OCI-LY1 (cell line): ENCODE results near the gene ANO6.

Source experiments
- H2AFZ ChIP-seq: fragments of 200-600 bp; sonication (generic), shearing (Covaris generic); 2 replicates; pipeline ENCODE4 v1.6.0; 2014; ENCODE audit warnings: antibody characterized with exemption, mild to moderate bottlenecking, low read length
- H3F3A ChIP-seq: fragments of 200-600 bp; sonication (generic), shearing (Covaris generic); 2 replicates; pipeline ENCODE4 v1.6.0; 2014; ENCODE audit warnings: mild to moderate bottlenecking, antibody characterized with exemption, low read length, moderate library complexity; ENCODE audit not compliant: insufficient read depth
- H3K27ac ChIP-seq: fragments of 200-600 bp; sonication (generic); 2 replicates; pipeline ENCODE4 v1.5.1; 2014; ENCODE audit warnings: low read length, mixed run types, mild to moderate bottlenecking, low read depth; ENCODE audit not compliant: poor library complexity, severe bottlenecking
- H3K27me3 ChIP-seq: fragments of 200-600 bp; sonication (generic); 2 replicates; pipeline ENCODE4 v1.6.0; 2014; ENCODE audit warnings: antibody characterized with exemption, mild to moderate bottlenecking, low read length, moderate library complexity; ENCODE audit not compliant: insufficient read depth
- H3K36me3 ChIP-seq: fragments of 200-600 bp; sonication (generic); 2 replicates; pipeline ENCODE4 v1.6.1; 2014; ENCODE audit warnings: mild to moderate bottlenecking, antibody characterized with exemption, low read length, moderate library complexity, mixed read lengths; ENCODE audit not compliant: insufficient read depth
- H3K4me1 ChIP-seq: fragments of 200-600 bp; sonication (generic); 2 replicates; pipeline ENCODE4 v1.5.1; 2014; ENCODE audit warnings: mild to moderate bottlenecking, low read length, moderate library complexity; ENCODE audit not compliant: insufficient read depth, severe bottlenecking
- H3K4me2 ChIP-seq: fragments of 200-600 bp; sonication (generic), shearing (Covaris generic); 2 replicates; pipeline ENCODE4 v1.6.1; 2014; ENCODE audit warnings: low read length
- H3K4me3 ChIP-seq: fragments of 200-600 bp; sonication (generic); 2 replicates; pipeline ENCODE4 v1.5.1; 2014; ENCODE audit warnings: low read length, low read depth, mild to moderate bottlenecking, mixed read lengths; ENCODE audit not compliant: poor library complexity, severe bottlenecking
- H3K79me2 ChIP-seq: fragments of 200-600 bp; shearing (Covaris generic); 2 replicates; pipeline ENCODE4 v1.6.1; 2016; ENCODE audit warnings: mixed run types, low read length, mixed read lengths; ENCODE audit not compliant: insufficient read depth
- H3K9ac ChIP-seq: fragments of 200-600 bp; sonication (generic), shearing (Covaris generic); 2 replicates; pipeline ENCODE4 v1.6.1; 2014; ENCODE audit warnings: mild to moderate bottlenecking, low read length, mixed read lengths
- H3K9me2 ChIP-seq: fragments of 200-600 bp; sonication (generic), shearing (Covaris generic); 2 replicates; pipeline ENCODE4 v1.6.1; 2014; ENCODE audit warnings: low read depth, mild to moderate bottlenecking, low read length, mixed read lengths
- H3K9me3 ChIP-seq: fragments of 200-600 bp; shearing (Covaris generic); 2 replicates; pipeline ENCODE4 v1.6.1; 2014; ENCODE audit warnings: low read length, mixed read lengths
- H4K20me1 ChIP-seq: fragments of 200-600 bp; sonication (generic), shearing (Covaris generic); 2 replicates; pipeline ENCODE4 v1.6.0; 2016; ENCODE audit warnings: mild to moderate bottlenecking, low read length; ENCODE audit not compliant: insufficient read depth
- CTCF ChIP-seq: fragments of 200-600 bp; sonication (generic), shearing (Covaris generic); IDR thresholded peaks from 2 replicates; pipeline ENCODE4 v1.5.1; 2017; ENCODE audit warnings: mild to moderate bottlenecking, antibody characterized with exemption, low read length, moderate library complexity, mixed read lengths
- EZH2 ChIP-seq: fragments of 200-600 bp; sonication (generic), shearing (Covaris generic); IDR thresholded peaks from 2 replicates; pipeline ENCODE4 v1.8.0; 2017; ENCODE audit warnings: borderline replicate concordance, mixed run types, mild to moderate bottlenecking, antibody characterized with exemption, low read length, moderate library complexity, mixed read lengths

The ANO6 gene

GRCh38 chr12:45291518-45291917, 75.6 kb downstream of the ANO6 start:
- Histone ChIP-seq H3K9me2 (no peaks in the 10 kb centered on the region), H3K4me3 (no peak overlapping the region), H3K36me3 (no peaks in the 10 kb centered on the region), H2AFZ (no peak overlapping the region), H4K20me1 (no peaks in the 10 kb centered on the region), H3K9ac (no peak overlapping the region), H3K4me2 (no peak overlapping the region), H3K27ac (no peak overlapping the region), H3K4me1 (peaks cover 6% of the 10 kb centered on the region), H3K27me3 (no peaks in the 10 kb centered on the region), H3F3A (no peaks in the 10 kb centered on the region; the same call in 1 of the 2 replicates), H3K9me3 (no peaks in the 10 kb centered on the region), H3K79me2 (no peaks in the 10 kb centered on the region)
- no peak for TF ChIP-seq EZH2

- H3K4me1 ChIP-seq = no peaks in the 10 kb centered on the region
- H3K9me2 ChIP-seq = no peaks in the 10 kb centered on the region
- no peak overlapping the region for H2AFZ ChIP-seq
- H3K79me2 ChIP-seq = no peaks in the 10 kb centered on the region
- TF ChIP-seq CTCF = no peak
- no peaks in the 10 kb centered on the region for H3K36me3 ChIP-seq
- H3K27ac ChIP-seq = no peak overlapping the region
- no peak overlapping the region for H3K9ac ChIP-seq
- H3K4me3 ChIP-seq = no peak overlapping the region
- H3K4me2 ChIP-seq = no peak overlapping the region
- H3K27me3 ChIP-seq = no peaks in the 10 kb centered on the region
- H4K20me1 ChIP-seq = no peaks in the 10 kb centered on the region
- H3K9me3 ChIP-seq = no peaks in the 10 kb centered on the region
- H3F3A ChIP-seq = no peaks in the 10 kb centered on the region; the same call in 1 of the 2 replicates
These were observed 76.7 kb downstream of the ANO6 start for GRCh38 chr12:45292486-45293195.

GRCh38 chr12:45294906-45295305, 79.0 kb downstream of the ANO6 start:
- no peaks in the 10 kb centered on the region for H4K20me1 ChIP-seq
- H3K4me1 ChIP-seq = no peaks in the 10 kb centered on the region
- no peaks in the 10 kb centered on the region for H3K9me3 ChIP-seq
- TF ChIP-seq EZH2 = no peak
- no peaks in the 10 kb centered on the region for H3K79me2 ChIP-seq
- no peaks in the 10 kb centered on the region for H3K27me3 ChIP-seq
- no peak overlapping the region for H3K27ac ChIP-seq
- no peak overlapping the region for H3K4me3 ChIP-seq
- no peaks in the 10 kb centered on the region for H3K9me2 ChIP-seq
- no peaks in the 10 kb centered on the region for H3K36me3 ChIP-seq
- no peak overlapping the region for H2AFZ ChIP-seq
- H3K9ac ChIP-seq = no peak overlapping the region
- H3F3A ChIP-seq = no peaks in the 10 kb centered on the region; the same call in 1 of the 2 replicates
- H3K4me2 ChIP-seq = no peak overlapping the region

GRCh38 chr12:45296046-45296586, 80.2 kb downstream of the ANO6 start:
- H3F3A ChIP-seq = no peaks in the 10 kb centered on the region; the same call in 1 of the 2 replicates
- no peaks in the 10 kb centered on the region for H3K36me3 ChIP-seq
- no peaks in the 10 kb centered on the region for H3K9me2 ChIP-seq
- no peak for TF ChIP-seq EZH2
- no peak for TF ChIP-seq CTCF
- H3K4me3 ChIP-seq = no peak overlapping the region
- no peak overlapping the region for H3K4me2 ChIP-seq
- no peak overlapping the region for H3K27ac ChIP-seq
- H3K79me2 ChIP-seq = no peaks in the 10 kb centered on the region
- H3K4me1 ChIP-seq = no peaks in the 10 kb centered on the region
- no peak overlapping the region for H2AFZ ChIP-seq
- H3K9ac ChIP-seq = no peak overlapping the region
- no peaks in the 10 kb centered on the region for H3K27me3 ChIP-seq
- H3K9me3 ChIP-seq = no peaks in the 10 kb centered on the region
- no peaks in the 10 kb centered on the region for H4K20me1 ChIP-seq
